ENCODE measurements around the gene SLC12A3.

Gene SLC12A3

GRCh38 chr16:56918467-56919012 lies 53.5 kb downstream of the SLC12A3 start:
- H2AFZ ChIP-seq (ENCODE audit: low read depth, low read length) = no peak overlapping the region
- no peak for ATAC-seq (ENCODE audit: insufficient read depth, low read depth)
- no peak for TF ChIP-seq EZH2 (IDR thresholded peaks at IDR 0.05; ENCODE audit: borderline replicate concordance, low read depth, low read length, severe bottlenecking)
- TF ChIP-seq, protein P1, sequence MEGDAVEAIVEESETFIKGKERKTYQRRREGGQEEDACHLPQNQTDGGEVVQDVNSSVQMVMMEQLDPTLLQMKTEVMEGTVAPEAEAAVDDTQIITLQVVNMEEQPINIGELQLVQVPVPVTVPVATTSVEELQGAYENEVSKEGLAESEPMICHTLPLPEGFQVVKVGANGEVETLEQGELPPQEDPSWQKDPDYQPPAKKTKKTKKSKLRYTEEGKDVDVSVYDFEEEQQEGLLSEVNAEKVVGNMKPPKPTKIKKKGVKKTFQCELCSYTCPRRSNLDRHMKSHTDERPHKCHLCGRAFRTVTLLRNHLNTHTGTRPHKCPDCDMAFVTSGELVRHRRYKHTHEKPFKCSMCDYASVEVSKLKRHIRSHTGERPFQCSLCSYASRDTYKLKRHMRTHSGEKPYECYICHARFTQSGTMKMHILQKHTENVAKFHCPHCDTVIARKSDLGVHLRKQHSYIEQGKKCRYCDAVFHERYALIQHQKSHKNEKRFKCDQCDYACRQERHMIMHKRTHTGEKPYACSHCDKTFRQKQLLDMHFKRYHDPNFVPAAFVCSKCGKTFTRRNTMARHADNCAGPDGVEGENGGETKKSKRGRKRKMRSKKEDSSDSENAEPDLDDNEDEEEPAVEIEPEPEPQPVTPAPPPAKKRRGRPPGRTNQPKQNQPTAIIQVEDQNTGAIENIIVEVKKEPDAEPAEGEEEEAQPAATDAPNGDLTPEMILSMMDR (IDR thresholded peaks at IDR 0.05; ENCODE audit: borderline replicate concordance, extremely low read depth, low read length, poor library complexity, severe bottlenecking) = no peak
- no peaks in the 10 kb centered on the region for H3K4me1 ChIP-seq (ENCODE audit: insufficient read depth, low read length)
- no peaks in the 10 kb centered on the region for H3K27me3 ChIP-seq (ENCODE audit: insufficient read depth, low read length, poor library complexity)
- no peaks in the 10 kb centered on the region for H3K9me3 ChIP-seq (ENCODE audit: insufficient read depth, low read length, severe bottlenecking)
- H3K27ac ChIP-seq (ENCODE audit: low read length) = no peak overlapping the region
- H3K9ac ChIP-seq (ENCODE audit: low read depth, low read length) = no peak overlapping the region
- no peak overlapping the region for H3K4me3 ChIP-seq (ENCODE audit: low read depth in 1 of 2, low read length in 2 of 2)
- no peak overlapping the region for H3K4me2 ChIP-seq (ENCODE audit: insufficient read depth, low read length)
- H3K36me3 ChIP-seq (ENCODE audit: insufficient read depth, low read length) = no peaks in the 10 kb centered on the region
- H3K79me2 ChIP-seq (ENCODE audit: insufficient read depth, low read length) = no peaks in the 10 kb centered on the region
- DNase-seq = no peak
- no peaks in the 10 kb centered on the region for H4K20me1 ChIP-seq (ENCODE audit: insufficient read depth, low read length)

DNA sequence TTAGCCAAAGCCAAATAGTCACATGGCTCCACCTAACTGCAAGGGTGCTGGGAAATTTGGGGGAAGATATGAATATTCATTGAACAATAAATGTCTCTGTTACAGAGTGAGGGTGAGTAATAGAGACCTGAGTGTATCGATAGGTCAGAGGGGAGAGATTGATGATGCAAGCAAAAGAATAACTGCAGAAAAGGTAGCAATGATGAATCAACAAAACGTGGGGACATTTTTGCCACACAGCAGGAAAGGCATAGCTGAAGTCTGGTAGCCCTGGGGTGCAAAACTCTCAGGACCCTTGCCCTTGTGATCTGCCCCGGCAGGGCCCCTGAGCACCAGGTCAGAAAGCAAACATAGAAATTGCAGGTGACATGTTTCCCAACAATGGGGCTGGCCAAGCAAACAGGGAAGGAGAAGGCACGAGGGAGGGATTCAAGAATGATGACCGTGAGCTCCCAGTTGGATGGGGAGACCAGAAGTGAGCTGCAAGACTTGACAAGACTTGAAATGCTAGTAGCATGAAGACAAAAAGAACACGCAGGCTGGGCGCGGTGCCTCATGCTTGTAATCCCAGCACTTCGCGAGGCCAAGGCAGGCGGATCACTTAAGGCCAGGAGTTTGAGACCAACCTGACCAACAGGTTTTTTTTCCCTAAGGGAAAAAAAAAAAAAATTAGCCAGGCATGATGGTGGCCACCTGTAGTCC lies 54.2 kb downstream of the SLC12A3 start:
- no peak for ATAC-seq (ENCODE audit: insufficient read depth, low read depth)
- H3K9me3 ChIP-seq (ENCODE audit: insufficient read depth, low read length, severe bottlenecking) = no peaks in the 10 kb centered on the region
- H3K79me2 ChIP-seq (ENCODE audit: insufficient read depth, low read length) = no peaks in the 10 kb centered on the region
- DNase-seq = no peak
- H3K27ac ChIP-seq (ENCODE audit: low read length) = no peak overlapping the region
- no peak overlapping the region for H3K9ac ChIP-seq (ENCODE audit: low read depth, low read length)
- H3K4me3 ChIP-seq (ENCODE audit: low read depth in 1 of 2, low read length in 2 of 2) = no peak overlapping the region
- H4K20me1 ChIP-seq (ENCODE audit: insufficient read depth, low read length) = no peaks in the 10 kb centered on the region
- no peaks in the 10 kb centered on the region for H3K4me1 ChIP-seq (ENCODE audit: insufficient read depth, low read length)
- no peak overlapping the region for H3K4me2 ChIP-seq (ENCODE audit: insufficient read depth, low read length)
- TF ChIP-seq, protein P1 (IDR thresholded peaks at IDR 0.05; ENCODE audit: borderline replicate concordance, extremely low read depth, low read length, poor library complexity, severe bottlenecking) = no peak
- no peak for TF ChIP-seq EZH2 (IDR thresholded peaks at IDR 0.05; ENCODE audit: borderline replicate concordance, low read depth, low read length, severe bottlenecking)
- H3K36me3 ChIP-seq (ENCODE audit: insufficient read depth, low read length) = no peaks in the 10 kb centered on the region
- H3K27me3 ChIP-seq (ENCODE audit: insufficient read depth, low read length, poor library complexity) = no peaks in the 10 kb centered on the region
- H2AFZ ChIP-seq (ENCODE audit: low read depth, low read length) = no peak overlapping the region

GRCh38 chr16:56921571-56921970 lies 56.6 kb downstream of the SLC12A3 start:
- H3K4me2 ChIP-seq (ENCODE audit: insufficient read depth, low read length) = no peak overlapping the region
- no peaks in the 10 kb centered on the region for H4K20me1 ChIP-seq (ENCODE audit: insufficient read depth, low read length)
- no peaks in the 10 kb centered on the region for H3K36me3 ChIP-seq (ENCODE audit: insufficient read depth, low read length)
- H3K9ac ChIP-seq (ENCODE audit: low read depth, low read length) = no peak overlapping the region
- H3K27ac ChIP-seq (ENCODE audit: low read length) = no peak overlapping the region
- TF ChIP-seq, protein P1 (IDR thresholded peaks at IDR 0.05; ENCODE audit: borderline replicate concordance, extremely low read depth, low read length, poor library complexity, severe bottlenecking) = no peak
- no peak for TF ChIP-seq EZH2 (IDR thresholded peaks at IDR 0.05; ENCODE audit: borderline replicate concordance, low read depth, low read length, severe bottlenecking)
- H3K4me3 ChIP-seq (ENCODE audit: low read depth in 1 of 2, low read length in 2 of 2) = no peak overlapping the region
- no peaks in the 10 kb centered on the region for H3K9me3 ChIP-seq (ENCODE audit: insufficient read depth, low read length, severe bottlenecking)
- H3K79me2 ChIP-seq (ENCODE audit: insufficient read depth, low read length) = no peaks in the 10 kb centered on the region
- no peak overlapping the region for H2AFZ ChIP-seq (ENCODE audit: low read depth, low read length)
- DNase-seq = no peak
- ATAC-seq (ENCODE audit: insufficient read depth, low read depth) = no peak
- H3K4me1 ChIP-seq (ENCODE audit: insufficient read depth, low read length) = no peaks in the 10 kb centered on the region
- no peaks in the 10 kb centered on the region for H3K27me3 ChIP-seq (ENCODE audit: insufficient read depth, low read length, poor library complexity)
